Tibial artery (tissue), 4 donors: ENCODE results near the gene CSNK2B.

Experiments used
- DNase-seq, 2 donors: peaks; one replicate each; pipeline ENCODE4 v3.0.0-alpha.2; 2019
- H3K27ac ChIP-seq, 2 donors: fragments of 200-600 bp; sonication (generic) in 1 of 2; 1 replicate in 1 of 2; 2 replicates in 1 of 2; pipeline ENCODE4 v1.5.1; 2018 to 2019; ENCODE audit warnings: mild to moderate bottlenecking in 1 of 2
- H3K27me3 ChIP-seq, 2 donors: fragments of 200-600 bp; sonication (generic) in 1 of 2; one replicate each; pipeline versions ENCODE4 v1.5.1 to v1.6.0; 2016 to 2019
- H3K36me3 ChIP-seq, 3 donors: fragments of 200-600 bp; sonication (generic) in 2 of 3; one replicate each; pipeline ENCODE4 v1.5.1; 2016 to 2019; ENCODE audit warnings: mild to moderate bottlenecking in 2 of 3
- H3K4me1 ChIP-seq, 4 donors: fragments of 200-600 bp; sonication (generic) in 2 of 4; 1 replicate in 3 of 4; 2 replicates in 1 of 4; pipeline ENCODE4 v1.5.1; 2016 to 2019
- H3K4me3 ChIP-seq, 2 donors: fragments of 200-600 bp; sonication (generic) in 1 of 2; 1 replicate in 1 of 2; 2 replicates in 1 of 2; pipeline ENCODE4 v1.5.1; 2018 to 2019; ENCODE audit warnings: mild to moderate bottlenecking in 2 of 2
- H3K9me3 ChIP-seq, 3 donors: fragments of 200-600 bp; sonication (generic) in 1 of 3; one replicate each; pipeline ENCODE4 v1.5.1; 2016 to 2019
- intact Hi-C: fragments of 100-400 bp; cut with DNase I; formaldehyde crosslinking; loops from one replicate; pipeline ENCODE4 v1.15.0; 2023; ENCODE audit warnings: low total_unique reads
- TF ChIP-seq, protein P1 (sequence below), 2 experiments: fragments of 200-600 bp in 1 of 2; fragments of 450-650 bp in 1 of 2; IDR thresholded peaks; one replicate each; pipeline ENCODE4 v1.5.1; 2017 to 2019; ENCODE audit warnings: antibody characterized with exemption in 2 of 2, mild to moderate bottlenecking in 1 of 2, moderate library complexity in 1 of 2

Gene CSNK2B

GRCh38 chr6:31621991-31622390 lies 43.9 kb upstream of the CSNK2B start:
- H3K4me3 ChIP-seq: peak overlapping the region; percentile 63 to 79
- intact Hi-C loops: no loop called here
- H3K27ac ChIP-seq: peak overlapping the region; percentile 90 to 91
- no peaks in the 10 kb centered on the region for H3K27me3 ChIP-seq
- peaks cover 0 to 16% (median 7%) of the 10 kb centered on the region in 4 donors for H3K4me1 ChIP-seq
- TF ChIP-seq, protein P1, sequence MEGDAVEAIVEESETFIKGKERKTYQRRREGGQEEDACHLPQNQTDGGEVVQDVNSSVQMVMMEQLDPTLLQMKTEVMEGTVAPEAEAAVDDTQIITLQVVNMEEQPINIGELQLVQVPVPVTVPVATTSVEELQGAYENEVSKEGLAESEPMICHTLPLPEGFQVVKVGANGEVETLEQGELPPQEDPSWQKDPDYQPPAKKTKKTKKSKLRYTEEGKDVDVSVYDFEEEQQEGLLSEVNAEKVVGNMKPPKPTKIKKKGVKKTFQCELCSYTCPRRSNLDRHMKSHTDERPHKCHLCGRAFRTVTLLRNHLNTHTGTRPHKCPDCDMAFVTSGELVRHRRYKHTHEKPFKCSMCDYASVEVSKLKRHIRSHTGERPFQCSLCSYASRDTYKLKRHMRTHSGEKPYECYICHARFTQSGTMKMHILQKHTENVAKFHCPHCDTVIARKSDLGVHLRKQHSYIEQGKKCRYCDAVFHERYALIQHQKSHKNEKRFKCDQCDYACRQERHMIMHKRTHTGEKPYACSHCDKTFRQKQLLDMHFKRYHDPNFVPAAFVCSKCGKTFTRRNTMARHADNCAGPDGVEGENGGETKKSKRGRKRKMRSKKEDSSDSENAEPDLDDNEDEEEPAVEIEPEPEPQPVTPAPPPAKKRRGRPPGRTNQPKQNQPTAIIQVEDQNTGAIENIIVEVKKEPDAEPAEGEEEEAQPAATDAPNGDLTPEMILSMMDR (IDR thresholded peaks at IDR 0.05): no peak
- DNase-seq: no peak
- no peaks in the 10 kb centered on the region for H3K9me3 ChIP-seq
- H3K36me3 ChIP-seq: peaks cover 32 to 38% (median 36%) of the 10 kb centered on the region in 3 donors

- TF ChIP-seq, protein P1 (IDR thresholded peaks at IDR 0.05): no peak
- Histone ChIP-seq H3K9me3 (no peaks in the 10 kb centered on the region), H3K27ac (peak overlapping the region; percentile 90 to 91), H3K4me1 (peaks cover 0 to 16% (median 7%) of the 10 kb centered on the region in 4 donors), H3K36me3 (peaks cover 39 to 45% (median 43%) of the 10 kb centered on the region in 3 donors), H3K27me3 (no peaks in the 10 kb centered on the region), H3K4me3 (no peak overlapping the region)
- DNase-seq: no peak
- intact Hi-C loops: no loop called here
These were observed 43.2 kb upstream of the CSNK2B start for GRCh38 chr6:31622684-31623091.

DNA sequence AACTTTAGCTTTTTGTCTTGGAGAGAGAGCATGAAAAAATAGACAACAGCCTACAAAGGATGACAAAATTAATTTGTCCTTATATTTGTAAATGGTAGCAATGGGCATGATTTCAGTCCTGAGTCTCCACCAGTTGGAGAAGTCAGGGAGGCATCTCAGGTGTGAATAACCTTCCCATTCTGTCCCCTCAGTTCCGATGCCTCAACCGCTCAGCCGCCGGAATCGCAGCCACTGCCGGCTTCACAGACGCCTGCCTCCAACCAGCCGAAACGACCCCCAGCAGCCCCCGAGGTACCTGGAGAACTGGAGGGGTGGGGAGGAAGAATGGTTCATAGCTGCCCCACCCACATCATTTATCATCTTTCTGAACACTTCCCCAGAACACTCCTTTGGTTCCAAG lies 41.8 kb upstream of the CSNK2B start:
- intact Hi-C loops: no loop called here
- H3K9me3 ChIP-seq: no peaks in the 10 kb centered on the region
- H3K36me3 ChIP-seq: peaks cover 53 to 59% (median 57%) of the 10 kb centered on the region in 3 donors
- H3K4me1 ChIP-seq: peaks cover 0 to 16% (median 7%) of the 10 kb centered on the region in 4 donors
- H3K27me3 ChIP-seq: no peaks in the 10 kb centered on the region
- no peak overlapping the region for H3K27ac ChIP-seq
- no peak for DNase-seq
- no peak overlapping the region for H3K4me3 ChIP-seq
- TF ChIP-seq, protein P1 (IDR thresholded peaks at IDR 0.05): no peak

DNA sequence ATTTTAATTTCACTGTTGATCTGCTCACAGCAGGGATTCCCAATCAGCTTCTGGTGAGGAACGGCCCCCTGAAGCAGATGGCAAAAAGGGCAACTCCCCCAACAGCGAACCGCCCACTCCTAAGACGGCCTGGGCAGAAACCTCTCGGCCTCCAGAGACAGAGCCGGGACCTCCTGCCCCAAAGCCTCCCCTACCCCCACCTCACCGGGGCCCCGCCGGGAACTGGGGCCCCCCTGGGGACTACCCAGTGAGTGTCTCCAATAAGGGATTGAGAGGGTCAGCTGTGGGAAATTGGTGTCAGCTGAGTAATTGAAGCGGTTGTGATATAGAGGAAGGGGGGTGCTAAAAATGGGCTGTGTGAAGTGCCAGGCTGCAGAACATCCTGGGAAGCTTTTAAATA lies 38.9 kb upstream of the CSNK2B start:
- no peak for DNase-seq
- Histone ChIP-seq H3K4me1 (peaks cover 0 to 11% (median 4%) of the 10 kb centered on the region in 4 donors), H3K9me3 (no peaks in the 10 kb centered on the region), H3K36me3 (peaks cover 79 to 88% (median 85%) of the 10 kb centered on the region in 3 donors), H3K27me3 (no peaks in the 10 kb centered on the region), H3K4me3 (no peak overlapping the region), H3K27ac (no peak overlapping the region)
- TF ChIP-seq, protein P1 (IDR thresholded peaks at IDR 0.05): no peak
- intact Hi-C loops: no loop called here

- H3K4me1 ChIP-seq: peaks cover 0 to 4% (median under 1%) of the 10 kb centered on the region in 4 donors
- no peak overlapping the region for H3K4me3 ChIP-seq
- H3K27ac ChIP-seq: no peak overlapping the region
- DNase-seq: no peak
- H3K9me3 ChIP-seq: no peaks in the 10 kb centered on the region
- intact Hi-C loops: no loop called here
- TF ChIP-seq, protein P1 (IDR thresholded peaks at IDR 0.05): no peak
- H3K36me3 ChIP-seq: peaks cover 79 to 96% (median 94%) of the 10 kb centered on the region in 3 donors
- H3K27me3 ChIP-seq: no peaks in the 10 kb centered on the region
These were observed 38.1 kb upstream of the CSNK2B start for GRCh38 chr6:31627690-31628287.
